ENCODE measurements around the gene FOXP2.

FOXP2 gene

DNA sequence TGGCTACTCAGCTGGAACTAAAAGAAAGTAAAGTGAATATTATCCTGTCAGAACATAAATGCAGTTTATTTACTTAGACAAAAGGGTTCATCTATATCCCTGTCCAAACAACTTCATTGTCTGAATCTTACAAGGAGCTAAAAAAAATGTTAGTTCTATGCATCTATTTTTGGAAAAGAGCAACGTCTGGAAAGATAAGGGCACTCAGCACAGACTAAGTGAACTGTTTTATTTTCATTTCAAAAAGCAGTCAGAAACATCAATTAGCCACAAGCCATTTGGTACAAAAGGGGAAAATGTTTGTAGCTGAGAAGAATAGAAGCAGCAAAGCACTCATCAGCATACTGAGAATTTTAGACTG is 245.5 kb downstream of the FOXP2 start:
- TF ChIP-seq ZFP3 (CRISPR knock-in tag; IDR thresholded peaks at IDR 0.05) (no peak), TOX (CRISPR knock-in tag; IDR thresholded peaks at IDR 0.05; ENCODE audit: borderline replicate concordance) (no peak), ISL1 (CRISPR knock-in tag; IDR thresholded peaks at IDR 0.05) (no peak), ARNTL (CRISPR knock-in tag; IDR thresholded peaks at IDR 0.05; ENCODE audit: borderline replicate concordance, low read depth) (no peak), CSDC2 (CRISPR knock-in tag; IDR thresholded peaks at IDR 0.05) (no peak)
- ATAC-seq: no peak

DNA sequence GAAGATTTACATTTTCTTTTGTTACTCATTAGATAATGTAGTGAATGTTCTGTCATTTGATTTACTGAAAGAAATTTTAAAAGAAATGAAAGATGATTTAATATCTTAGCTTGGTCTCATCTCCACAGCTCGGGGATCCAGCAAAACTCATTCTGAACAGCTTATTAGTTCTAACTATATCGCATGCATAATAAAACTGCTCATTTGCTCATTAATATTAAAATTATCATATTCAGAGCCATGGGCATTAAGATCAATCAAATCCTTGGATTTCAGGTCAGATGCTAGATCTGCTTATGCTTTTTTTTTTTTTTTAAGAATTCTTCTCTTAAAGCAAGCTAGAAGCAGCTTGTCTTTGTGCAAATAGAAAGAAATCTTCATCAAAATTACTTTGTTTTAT is 246.1 kb downstream of the FOXP2 start:
- no peak for TF ChIP-seq ZFP3 (CRISPR knock-in tag; IDR thresholded peaks at IDR 0.05)
- no peak for TF ChIP-seq ZFP30 (CRISPR knock-in tag; IDR thresholded peaks at IDR 0.05)

DNA sequence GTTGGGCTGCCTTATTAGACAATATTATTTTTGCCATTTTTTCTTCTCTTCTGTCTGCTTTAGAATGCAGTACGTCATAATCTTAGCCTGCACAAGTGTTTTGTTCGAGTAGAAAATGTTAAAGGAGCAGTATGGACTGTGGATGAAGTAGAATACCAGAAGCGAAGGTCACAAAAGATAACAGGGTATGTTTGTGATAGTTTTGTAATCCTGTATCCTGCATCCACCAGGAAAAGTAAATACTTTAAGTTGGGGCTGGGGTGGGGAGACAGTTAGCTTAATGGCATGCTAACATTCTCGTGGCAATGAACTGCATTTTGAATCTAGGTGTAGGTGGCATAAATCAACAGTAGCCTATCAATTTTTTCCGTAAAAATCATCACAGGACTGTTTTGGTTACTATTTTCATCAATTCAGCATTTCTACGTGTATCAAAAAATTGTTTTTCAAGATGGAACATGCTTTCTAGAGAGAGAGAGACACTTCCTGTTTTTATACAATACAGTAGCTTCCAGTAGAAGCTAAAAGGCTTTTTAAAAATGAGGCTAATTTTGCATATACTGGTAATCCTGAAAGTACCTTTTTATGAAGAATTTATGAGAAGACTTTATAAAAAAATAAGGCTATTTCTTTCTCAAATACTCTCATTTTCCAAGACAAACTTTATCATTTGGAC is 247.5 kb downstream of the FOXP2 start:
- no peak for ATAC-seq
- TF ChIP-seq ZFP3 (CRISPR knock-in tag; IDR thresholded peaks at IDR 0.05): no peak
- TF ChIP-seq OSR1 (CRISPR knock-in tag; IDR thresholded peaks at IDR 0.05): no peak
- no peak for TF ChIP-seq CSDC2 (CRISPR knock-in tag; IDR thresholded peaks at IDR 0.05)
- no peak for TF ChIP-seq TOX (CRISPR knock-in tag; IDR thresholded peaks at IDR 0.05; ENCODE audit: borderline replicate concordance)
- TF ChIP-seq, protein P1, sequence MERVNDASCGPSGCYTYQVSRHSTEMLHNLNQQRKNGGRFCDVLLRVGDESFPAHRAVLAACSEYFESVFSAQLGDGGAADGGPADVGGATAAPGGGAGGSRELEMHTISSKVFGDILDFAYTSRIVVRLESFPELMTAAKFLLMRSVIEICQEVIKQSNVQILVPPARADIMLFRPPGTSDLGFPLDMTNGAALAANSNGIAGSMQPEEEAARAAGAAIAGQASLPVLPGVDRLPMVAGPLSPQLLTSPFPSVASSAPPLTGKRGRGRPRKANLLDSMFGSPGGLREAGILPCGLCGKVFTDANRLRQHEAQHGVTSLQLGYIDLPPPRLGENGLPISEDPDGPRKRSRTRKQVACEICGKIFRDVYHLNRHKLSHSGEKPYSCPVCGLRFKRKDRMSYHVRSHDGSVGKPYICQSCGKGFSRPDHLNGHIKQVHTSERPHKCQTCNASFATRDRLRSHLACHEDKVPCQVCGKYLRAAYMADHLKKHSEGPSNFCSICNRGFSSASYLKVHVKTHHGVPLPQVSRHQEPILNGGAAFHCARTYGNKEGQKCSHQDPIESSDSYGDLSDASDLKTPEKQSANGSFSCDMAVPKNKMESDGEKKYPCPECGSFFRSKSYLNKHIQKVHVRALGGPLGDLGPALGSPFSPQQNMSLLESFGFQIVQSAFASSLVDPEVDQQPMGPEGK (CRISPR knock-in tag; IDR thresholded peaks at IDR 0.05; ENCODE audit: borderline replicate concordance): no peak
- TF ChIP-seq ARNTL (CRISPR knock-in tag; IDR thresholded peaks at IDR 0.05; ENCODE audit: borderline replicate concordance, low read depth): no peak
- no peak for TF ChIP-seq TCF4 (CRISPR knock-in tag; IDR thresholded peaks at IDR 0.05; ENCODE audit: borderline replicate concordance)
- TF ChIP-seq, protein P2, sequence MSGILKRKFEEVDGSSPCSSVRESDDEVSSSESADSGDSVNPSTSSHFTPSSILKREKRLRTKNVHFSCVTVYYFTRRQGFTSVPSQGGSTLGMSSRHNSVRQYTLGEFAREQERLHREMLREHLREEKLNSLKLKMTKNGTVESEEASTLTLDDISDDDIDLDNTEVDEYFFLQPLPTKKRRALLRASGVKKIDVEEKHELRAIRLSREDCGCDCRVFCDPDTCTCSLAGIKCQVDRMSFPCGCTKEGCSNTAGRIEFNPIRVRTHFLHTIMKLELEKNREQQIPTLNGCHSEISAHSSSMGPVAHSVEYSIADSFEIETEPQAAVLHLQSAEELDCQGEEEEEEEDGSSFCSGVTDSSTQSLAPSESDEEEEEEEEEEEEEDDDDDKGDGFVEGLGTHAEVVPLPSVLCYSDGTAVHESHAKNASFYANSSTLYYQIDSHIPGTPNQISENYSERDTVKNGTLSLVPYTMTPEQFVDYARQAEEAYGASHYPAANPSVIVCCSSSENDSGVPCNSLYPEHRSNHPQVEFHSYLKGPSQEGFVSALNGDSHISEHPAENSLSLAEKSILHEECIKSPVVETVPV (CRISPR knock-in tag; IDR thresholded peaks at IDR 0.05): no peak
- TF ChIP-seq RARB (CRISPR knock-in tag; IDR thresholded peaks at IDR 0.05): no peak
- TF ChIP-seq ZNF70 (CRISPR knock-in tag; IDR thresholded peaks at IDR 0.05): no peak
- no peak for TF ChIP-seq ZFP30 (CRISPR knock-in tag; IDR thresholded peaks at IDR 0.05)
- TF ChIP-seq ESRRG (CRISPR knock-in tag; IDR thresholded peaks at IDR 0.05): no peak
- TF ChIP-seq ZNF8 (CRISPR knock-in tag; IDR thresholded peaks at IDR 0.05): no peak
- TF ChIP-seq, protein P3, sequence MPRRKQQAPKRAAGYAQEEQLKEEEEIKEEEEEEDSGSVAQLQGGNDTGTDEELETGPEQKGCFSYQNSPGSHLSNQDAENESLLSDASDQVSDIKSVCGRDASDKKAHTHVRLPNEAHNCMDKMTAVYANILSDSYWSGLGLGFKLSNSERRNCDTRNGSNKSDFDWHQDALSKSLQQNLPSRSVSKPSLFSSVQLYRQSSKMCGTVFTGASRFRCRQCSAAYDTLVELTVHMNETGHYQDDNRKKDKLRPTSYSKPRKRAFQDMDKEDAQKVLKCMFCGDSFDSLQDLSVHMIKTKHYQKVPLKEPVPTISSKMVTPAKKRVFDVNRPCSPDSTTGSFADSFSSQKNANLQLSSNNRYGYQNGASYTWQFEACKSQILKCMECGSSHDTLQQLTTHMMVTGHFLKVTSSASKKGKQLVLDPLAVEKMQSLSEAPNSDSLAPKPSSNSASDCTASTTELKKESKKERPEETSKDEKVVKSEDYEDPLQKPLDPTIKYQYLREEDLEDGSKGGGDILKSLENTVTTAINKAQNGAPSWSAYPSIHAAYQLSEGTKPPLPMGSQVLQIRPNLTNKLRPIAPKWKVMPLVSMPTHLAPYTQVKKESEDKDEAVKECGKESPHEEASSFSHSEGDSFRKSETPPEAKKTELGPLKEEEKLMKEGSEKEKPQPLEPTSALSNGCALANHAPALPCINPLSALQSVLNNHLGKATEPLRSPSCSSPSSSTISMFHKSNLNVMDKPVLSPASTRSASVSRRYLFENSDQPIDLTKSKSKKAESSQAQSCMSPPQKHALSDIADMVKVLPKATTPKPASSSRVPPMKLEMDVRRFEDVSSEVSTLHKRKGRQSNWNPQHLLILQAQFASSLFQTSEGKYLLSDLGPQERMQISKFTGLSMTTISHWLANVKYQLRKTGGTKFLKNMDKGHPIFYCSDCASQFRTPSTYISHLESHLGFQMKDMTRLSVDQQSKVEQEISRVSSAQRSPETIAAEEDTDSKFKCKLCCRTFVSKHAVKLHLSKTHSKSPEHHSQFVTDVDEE (CRISPR knock-in tag; IDR thresholded peaks at IDR 0.05): no peak
- TF ChIP-seq, protein P4, sequence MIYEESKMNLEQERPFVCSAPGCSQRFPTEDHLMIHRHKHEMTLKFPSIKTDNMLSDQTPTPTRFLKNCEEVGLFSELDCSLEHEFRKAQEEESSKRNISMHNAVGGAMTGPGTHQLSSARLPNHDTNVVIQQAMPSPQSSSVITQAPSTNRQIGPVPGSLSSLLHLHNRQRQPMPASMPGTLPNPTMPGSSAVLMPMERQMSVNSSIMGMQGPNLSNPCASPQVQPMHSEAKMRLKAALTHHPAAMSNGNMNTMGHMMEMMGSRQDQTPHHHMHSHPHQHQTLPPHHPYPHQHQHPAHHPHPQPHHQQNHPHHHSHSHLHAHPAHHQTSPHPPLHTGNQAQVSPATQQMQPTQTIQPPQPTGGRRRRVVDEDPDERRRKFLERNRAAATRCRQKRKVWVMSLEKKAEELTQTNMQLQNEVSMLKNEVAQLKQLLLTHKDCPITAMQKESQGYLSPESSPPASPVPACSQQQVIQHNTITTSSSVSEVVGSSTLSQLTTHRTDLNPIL (CRISPR knock-in tag; IDR thresholded peaks at IDR 0.05; ENCODE audit: low read depth): no peak

More for the DNA sequence above, 246.1 kb downstream of the FOXP2 start:
- ATAC-seq: no peak

DNA sequence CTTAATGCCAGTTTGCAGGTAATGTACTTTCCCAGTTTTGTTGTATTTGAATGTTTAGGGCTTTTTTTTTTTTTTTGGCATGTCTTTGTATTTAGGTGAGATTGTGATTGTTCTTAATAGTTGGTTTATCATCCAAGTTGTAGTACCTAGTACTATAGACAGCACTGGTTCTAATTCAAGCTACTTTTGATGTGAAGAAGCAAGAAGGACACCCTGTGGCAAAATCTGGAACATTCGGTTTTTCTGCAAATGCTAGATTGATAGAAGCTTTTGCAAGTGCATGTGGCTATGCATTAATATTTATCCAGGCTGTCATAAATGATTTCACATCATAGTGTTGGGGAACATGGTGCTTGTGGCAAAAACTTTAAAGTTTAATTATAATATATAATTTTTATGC is 248.9 kb downstream of the FOXP2 start:
- TF ChIP-seq ZNF8 (CRISPR knock-in tag; IDR thresholded peaks at IDR 0.05): no peak
- no peak for TF ChIP-seq TOX (CRISPR knock-in tag; IDR thresholded peaks at IDR 0.05; ENCODE audit: borderline replicate concordance)
- TF ChIP-seq CSDC2 (CRISPR knock-in tag; IDR thresholded peaks at IDR 0.05): no peak
- TF ChIP-seq, protein P4 (CRISPR knock-in tag; IDR thresholded peaks at IDR 0.05; ENCODE audit: low read depth): no peak
- no peak for TF ChIP-seq GLIS3 (CRISPR knock-in tag; IDR thresholded peaks at IDR 0.05)
- no peak for TF ChIP-seq ARNTL (CRISPR knock-in tag; IDR thresholded peaks at IDR 0.05; ENCODE audit: borderline replicate concordance, low read depth)
- ATAC-seq: peak; percentile 57; the same call in 2 of the 3 replicates
